Measurements from ENCODE around the gene LRIG1. TPM values are rescaled to one million over a fixed set of nuclear protein-coding genes. Genes with fewer than 3 reads are reported as not detected.

LRIG1 gene
- total and polyA plus RNA-seq, 9 of the 15 experiments (the other 6 are each of a cell fraction or from before 2014, with no cell fraction given), result 0.05 to 0.38 (median 0.13) TPM; not detected in 3

DNA sequence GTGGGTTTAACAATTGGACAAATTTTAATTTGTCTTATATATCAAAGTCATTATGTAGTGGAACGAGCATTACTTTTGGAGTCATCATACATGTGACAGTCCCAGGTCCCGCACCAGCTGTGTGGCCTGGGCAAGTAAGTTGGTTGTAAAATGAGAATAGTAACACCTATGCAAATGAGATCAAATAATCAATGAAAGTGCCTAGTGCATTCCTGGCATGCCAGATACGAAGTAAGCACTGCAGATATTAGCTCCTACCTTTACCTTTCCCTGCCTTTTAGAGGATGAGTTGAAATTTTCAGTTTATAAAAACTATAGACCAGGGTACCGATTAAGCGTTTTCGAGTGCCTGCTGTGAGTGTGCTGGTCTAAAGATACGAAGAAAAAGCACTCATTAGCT is 134.1 kb downstream of the LRIG1 start:
- no peaks in the 10 kb centered on the region for H3K4me1 ChIP-seq (replicated peaks in 1 of 2; ENCODE audit: control insufficient read depth in 2 of 2, insufficient read depth in 2 of 2, low read length in 2 of 2)
- BruUV-seq (replicated peaks), result no TSS peak
- H3K4me3 ChIP-seq, result no peak overlapping the region
- FAIRE-seq (no peak), ATAC-seq (no peak), DNase-seq (ENCODE audit: extremely low read depth in 1 of 4, low spot score in 3 of 4) (no peak)
- ChIA-PET CTCF (ENCODE audit: low intra/inter-chr PET ratio) (no interaction called here), POLR2A (interaction anchor here (0.9 kb wide), 1 partner anchor 10 kb away, joined by 3 read pairs; no protein-coding TSS in a partner anchor)
- no peak overlapping the region for H2AFZ ChIP-seq (ENCODE audit: low read depth, low read length)
- no peaks in the 10 kb centered on the region for H3K79me2 ChIP-seq (ENCODE audit: control insufficient read depth, insufficient read depth, low read length)
- no peak overlapping the region for H3K27ac ChIP-seq (ENCODE audit: extremely low read depth, low read depth, low read length)
- H3K27me3 ChIP-seq (ENCODE audit: control insufficient read depth in 2 of 2, insufficient read depth in 2 of 2, low read length in 2 of 2), result no peaks in the 10 kb centered on the region
- no peaks in the 10 kb centered on the region for H3K9me3 ChIP-seq (replicated peaks; ENCODE audit: control insufficient read depth, insufficient read depth, low read depth, low read length)
- H3K36me3 ChIP-seq (ENCODE audit: control insufficient read depth, insufficient read depth, low read length), result no peaks in the 10 kb centered on the region
- H3K9ac ChIP-seq (ENCODE audit: insufficient read depth in 1 of 2, low read depth in 2 of 2, low read length in 2 of 2), result no peak overlapping the region
- WGBS (ENCODE audit: insufficient coverage, low coverage, missing lambda C conversion rate), result 65% methylated on average over 7 of the region's 7 CpGs
- H3K4me2 ChIP-seq (ENCODE audit: insufficient read depth, low read length), result no peak overlapping the region
- no peaks in the 10 kb centered on the region for H4K20me1 ChIP-seq (replicated peaks; ENCODE audit: control insufficient read depth, insufficient read depth, low read length)
- intact Hi-C loops (cut with micrococcal nuclease) (no loop called here), in situ Hi-C loops (cut with MboI) (no loop called here)
- TF ChIP-seq GTF2E2 (tag; IDR thresholded peaks at IDR 0.05) (no peak), SIN3B (IDR thresholded peaks at IDR 0.05; ENCODE audit: low read depth) (no peak), CBFA2T2 (conservative IDR thresholded peaks at IDR 0.05) (no peak)
- no peaks in the 10 kb centered on the region for H3K9me1 ChIP-seq (ENCODE audit: control insufficient read depth, insufficient read depth, low read length)

DNA sequence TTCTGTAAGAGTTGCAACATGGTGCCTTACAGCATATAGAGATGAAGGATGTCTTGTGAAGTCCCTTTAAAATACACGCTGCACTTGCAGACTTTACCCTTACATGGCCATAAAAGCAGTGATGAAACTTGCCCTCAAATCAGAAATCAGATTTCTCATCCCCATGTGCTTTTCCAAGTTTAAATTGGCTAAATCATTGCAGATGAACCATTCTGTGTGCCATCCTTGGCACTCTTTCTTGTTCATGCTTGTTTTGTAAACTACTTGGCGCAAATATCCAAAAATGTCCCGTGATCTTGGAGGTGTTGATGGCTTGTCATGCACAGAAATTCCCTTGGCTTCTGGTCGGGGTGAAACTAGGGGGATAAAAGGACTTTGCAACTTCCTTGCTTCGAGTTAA is 135.7 kb downstream of the LRIG1 start:
- no peak overlapping the region for H3K9ac ChIP-seq (ENCODE audit: insufficient read depth in 1 of 2, low read depth in 2 of 2, low read length in 2 of 2)
- no TSS peak for BruUV-seq (replicated peaks)
- H3K4me1 ChIP-seq (replicated peaks in 1 of 2; ENCODE audit: control insufficient read depth in 2 of 2, insufficient read depth in 2 of 2, low read length in 2 of 2), result no peaks in the 10 kb centered on the region
- intact Hi-C loops (cut with micrococcal nuclease), result no loop called here
- POLR2A ChIA-PET, result no interaction called here
- H3K27ac ChIP-seq (ENCODE audit: extremely low read depth, low read depth, low read length), result no peak overlapping the region
- H4K20me1 ChIP-seq (replicated peaks; ENCODE audit: control insufficient read depth, insufficient read depth, low read length), result no peaks in the 10 kb centered on the region
- no peaks in the 10 kb centered on the region for H3K9me1 ChIP-seq (ENCODE audit: control insufficient read depth, insufficient read depth, low read length)
- no peak overlapping the region for H3K4me3 ChIP-seq
- H3K36me3 ChIP-seq (ENCODE audit: control insufficient read depth, insufficient read depth, low read length), result no peaks in the 10 kb centered on the region
- WGBS (ENCODE audit: insufficient coverage, low coverage, missing lambda C conversion rate), result 37% methylated on average over 5 of the region's 5 CpGs
- FAIRE-seq, result no peak
- no peak overlapping the region for H3K4me2 ChIP-seq (ENCODE audit: insufficient read depth, low read length)
- in situ Hi-C loops (cut with MboI), result no loop called here
- CTCF ChIA-PET (ENCODE audit: low intra/inter-chr PET ratio), result no interaction called here
- ATAC-seq, result no peak
- TF ChIP-seq PYGO2 (tag; IDR thresholded peaks at IDR 0.05), result no peak
- TF ChIP-seq FOXM1 (IDR thresholded peaks at IDR 0.05; ENCODE audit: low read depth), result no peak
- TF ChIP-seq FOXM1 (CRISPR knock-in tag; IDR thresholded peaks at IDR 0.05; ENCODE audit: low read depth), result no peak
- no peak for DNase-seq (ENCODE audit: extremely low read depth in 1 of 4, low spot score in 3 of 4)
- no peaks in the 10 kb centered on the region for H3K27me3 ChIP-seq (ENCODE audit: control insufficient read depth in 2 of 2, insufficient read depth in 2 of 2, low read length in 2 of 2)
- H3K9me3 ChIP-seq (replicated peaks; ENCODE audit: control insufficient read depth, insufficient read depth, low read depth, low read length), result no peaks in the 10 kb centered on the region
- no peaks in the 10 kb centered on the region for H3K79me2 ChIP-seq (ENCODE audit: control insufficient read depth, insufficient read depth, low read length)
- no peak overlapping the region for H2AFZ ChIP-seq (ENCODE audit: low read depth, low read length)
